HEK293 (cell line): ENCODE data around the gene GCSAM.

Source experiments
- GFI1B ChIP-seq: fragments of 450-650 bp; formaldehyde crosslinking; IDR thresholded peaks from 2 replicates; pipeline ENCODE4 v1.5.1; 2016; ENCODE audit warnings: missing biosample characterization, missing genetic modification characterization
- GLI4 ChIP-seq: fragments of 450-650 bp; formaldehyde crosslinking; IDR thresholded peaks from 2 replicates; pipeline ENCODE4 v1.5.1; 2016; ENCODE audit warnings: missing biosample characterization, missing genetic modification characterization
- INSM2 ChIP-seq: fragments of 450-650 bp; formaldehyde crosslinking; IDR thresholded peaks from 2 replicates; pipeline ENCODE4 v1.5.1; 2016; ENCODE audit warnings: missing biosample characterization, missing genetic modification characterization
- KLF10 ChIP-seq: fragments of 450-650 bp; IDR thresholded peaks from 2 replicates; pipeline ENCODE4 v1.5.1; 2018; ENCODE audit warnings: missing biosample characterization, mild to moderate bottlenecking, missing genetic modification characterization
- KLF9 ChIP-seq: fragments of 450-650 bp; formaldehyde crosslinking; IDR thresholded peaks from 2 replicates; pipeline ENCODE4 v1.5.1; 2016; ENCODE audit warnings: missing biosample characterization, missing genetic modification characterization, low read depth
- OVOL3 ChIP-seq: fragments of 450-650 bp; formaldehyde crosslinking; IDR thresholded peaks from 2 replicates; pipeline ENCODE4 v1.5.1; 2016; ENCODE audit warnings: missing biosample characterization, missing genetic modification characterization
- SALL2 ChIP-seq: fragments of 450-650 bp; formaldehyde crosslinking; IDR thresholded peaks from 2 replicates; pipeline ENCODE4 v1.5.0; 2017; ENCODE audit warnings: missing biosample characterization, mild to moderate bottlenecking, missing genetic modification characterization, borderline replicate concordance
- SETDB1 ChIP-seq: IDR thresholded peaks from one replicate; pipeline ENCODE4 v1.6.1; 2017; ENCODE audit warnings: mild to moderate bottlenecking, low read length, moderate library complexity, mixed read lengths; ENCODE audit not compliant: insufficient read length
- ZBTB17 ChIP-seq: fragments of 450-650 bp; formaldehyde crosslinking; IDR thresholded peaks from 2 replicates; pipeline ENCODE4 v1.5.1; 2016; ENCODE audit warnings: missing biosample characterization, missing genetic modification characterization
- ZBTB49 ChIP-seq: fragments of 450-650 bp; formaldehyde crosslinking; IDR thresholded peaks from 2 replicates; pipeline ENCODE4 v1.5.1; 2016; ENCODE audit warnings: missing biosample characterization, missing genetic modification characterization, low read depth
- ZNF112 ChIP-seq: fragments of 450-650 bp; formaldehyde crosslinking; IDR thresholded peaks from 2 replicates; pipeline ENCODE4 v1.5.0; 2017; ENCODE audit warnings: missing biosample characterization, missing genetic modification characterization
- ZNF169 ChIP-seq: fragments of 450-650 bp; formaldehyde crosslinking; IDR thresholded peaks from 2 replicates; pipeline ENCODE4 v1.5.1; 2016; ENCODE audit warnings: missing biosample characterization, missing genetic modification characterization
- ZNF184 ChIP-seq: fragments of 450-650 bp; IDR thresholded peaks from 2 replicates; pipeline ENCODE4 v1.5.1; 2018; ENCODE audit warnings: missing biosample characterization, mild to moderate bottlenecking, missing genetic modification characterization
- ZNF19 ChIP-seq: fragments of 450-650 bp; formaldehyde crosslinking; IDR thresholded peaks from 2 replicates; pipeline ENCODE4; 2016; ENCODE audit warnings: missing biosample characterization, missing genetic modification characterization, low read depth
- ZNF211 ChIP-seq: fragments of 450-650 bp; formaldehyde crosslinking; IDR thresholded peaks from 2 replicates; pipeline ENCODE4 v1.5.1; 2016; ENCODE audit warnings: low read depth, missing biosample characterization, missing genetic modification characterization
- ZNF23 ChIP-seq: fragments of 450-650 bp; formaldehyde crosslinking; IDR thresholded peaks from 2 replicates; pipeline ENCODE4 v1.5.1; 2016; ENCODE audit warnings: missing biosample characterization, missing genetic modification characterization, borderline replicate concordance
- ZNF26 ChIP-seq: fragments of 450-650 bp; formaldehyde crosslinking; IDR thresholded peaks from 2 replicates; pipeline ENCODE4 v1.5.1; 2016; ENCODE audit warnings: missing biosample characterization, missing genetic modification characterization
- ZNF354C ChIP-seq: fragments of 450-650 bp; formaldehyde crosslinking; IDR thresholded peaks from 2 replicates; pipeline ENCODE4 v1.5.1; 2016; ENCODE audit warnings: missing biosample characterization, missing genetic modification characterization, low read depth, borderline replicate concordance
- ZNF366 ChIP-seq: fragments of 450-650 bp; formaldehyde crosslinking; conservative IDR thresholded peaks from 2 replicates; pipeline ENCODE4 v1.5.1; 2016; ENCODE audit warnings: missing biosample characterization, missing genetic modification characterization
- ZNF48 ChIP-seq: fragments of 450-650 bp; formaldehyde crosslinking; IDR thresholded peaks from 2 replicates; pipeline ENCODE4 v1.5.1; 2016; ENCODE audit warnings: missing biosample characterization, missing genetic modification characterization
- ZNF530 ChIP-seq: fragments of 450-650 bp; formaldehyde crosslinking; IDR thresholded peaks from 2 replicates; pipeline ENCODE4 v1.5.1; 2016; ENCODE audit warnings: low read depth, missing biosample characterization, missing genetic modification characterization
- ZNF544 ChIP-seq: fragments of 450-650 bp; formaldehyde crosslinking; IDR thresholded peaks from 2 replicates; pipeline ENCODE4 v1.5.0; 2017; ENCODE audit warnings: missing biosample characterization, missing genetic modification characterization
- ZNF654 ChIP-seq: fragments of 450-650 bp; formaldehyde crosslinking; IDR thresholded peaks from 2 replicates; pipeline ENCODE4 v1.5.1; 2016; ENCODE audit warnings: low read depth, missing biosample characterization, missing genetic modification characterization
- ZNF747 ChIP-seq: fragments of 450-650 bp; formaldehyde crosslinking; IDR thresholded peaks from 2 replicates; pipeline ENCODE4 v1.5.1; 2016; ENCODE audit warnings: missing biosample characterization, missing genetic modification characterization
- ZNF76 ChIP-seq: fragments of 450-650 bp; formaldehyde crosslinking; IDR thresholded peaks from 2 replicates; pipeline ENCODE4; 2016; ENCODE audit warnings: low read depth, missing biosample characterization, missing genetic modification characterization, borderline replicate concordance
- ZXDB ChIP-seq: fragments of 450-650 bp; formaldehyde crosslinking; IDR thresholded peaks from 2 replicates; pipeline ENCODE4 v1.5.1; 2016; ENCODE audit warnings: missing biosample characterization, missing genetic modification characterization
- TF ChIP-seq, protein P1 (sequence below): fragments of 450-650 bp; formaldehyde crosslinking; IDR thresholded peaks from 2 replicates; pipeline ENCODE4 v1.5.1; 2016; ENCODE audit warnings: missing biosample characterization, missing genetic modification characterization, borderline replicate concordance
- TF ChIP-seq, protein P2 (sequence below): fragments of 450-650 bp; formaldehyde crosslinking; IDR thresholded peaks from 2 replicates; pipeline ENCODE4 v1.5.1; 2016; ENCODE audit warnings: missing biosample characterization, missing genetic modification characterization

The GCSAM gene

GRCh38 chr3:112086076-112086854, 46.8 kb downstream of the GCSAM start, which contains the start of gene C3orf52 (continued):
- TF ChIP-seq ZNF654 (tag by site-specific recombination): no peak
- no peak for TF ChIP-seq ZNF211 (tag by site-specific recombination)
- peak; percentile 79 for TF ChIP-seq KLF9
- TF ChIP-seq ZNF184 (tag by site-specific recombination): no peak
- TF ChIP-seq ZNF544 (tag by site-specific recombination): no peak
- no peak for TF ChIP-seq ZNF23 (tag by site-specific recombination)
- TF ChIP-seq INSM2: 0 out of 2 replicates have a peak, but pooled peaks have one; percentile 6
- TF ChIP-seq ZXDB (tag by site-specific recombination): peak; percentile 74
- no peak for TF ChIP-seq ZBTB49 (tag by site-specific recombination)
- no peak for TF ChIP-seq ZNF366
- TF ChIP-seq OVOL3 (tag by site-specific recombination): no peak
- TF ChIP-seq ZNF76: no peak
- TF ChIP-seq GFI1B (tag by site-specific recombination): no peak
- TF ChIP-seq SETDB1: no peak
- TF ChIP-seq ZNF19 (tag by site-specific recombination): no peak
- no peak for TF ChIP-seq ZNF48 (tag by site-specific recombination)
- peak; percentile 48; the same call in 1 of the 2 replicates for TF ChIP-seq KLF10 (tag by site-specific recombination)
- TF ChIP-seq, protein P1, sequence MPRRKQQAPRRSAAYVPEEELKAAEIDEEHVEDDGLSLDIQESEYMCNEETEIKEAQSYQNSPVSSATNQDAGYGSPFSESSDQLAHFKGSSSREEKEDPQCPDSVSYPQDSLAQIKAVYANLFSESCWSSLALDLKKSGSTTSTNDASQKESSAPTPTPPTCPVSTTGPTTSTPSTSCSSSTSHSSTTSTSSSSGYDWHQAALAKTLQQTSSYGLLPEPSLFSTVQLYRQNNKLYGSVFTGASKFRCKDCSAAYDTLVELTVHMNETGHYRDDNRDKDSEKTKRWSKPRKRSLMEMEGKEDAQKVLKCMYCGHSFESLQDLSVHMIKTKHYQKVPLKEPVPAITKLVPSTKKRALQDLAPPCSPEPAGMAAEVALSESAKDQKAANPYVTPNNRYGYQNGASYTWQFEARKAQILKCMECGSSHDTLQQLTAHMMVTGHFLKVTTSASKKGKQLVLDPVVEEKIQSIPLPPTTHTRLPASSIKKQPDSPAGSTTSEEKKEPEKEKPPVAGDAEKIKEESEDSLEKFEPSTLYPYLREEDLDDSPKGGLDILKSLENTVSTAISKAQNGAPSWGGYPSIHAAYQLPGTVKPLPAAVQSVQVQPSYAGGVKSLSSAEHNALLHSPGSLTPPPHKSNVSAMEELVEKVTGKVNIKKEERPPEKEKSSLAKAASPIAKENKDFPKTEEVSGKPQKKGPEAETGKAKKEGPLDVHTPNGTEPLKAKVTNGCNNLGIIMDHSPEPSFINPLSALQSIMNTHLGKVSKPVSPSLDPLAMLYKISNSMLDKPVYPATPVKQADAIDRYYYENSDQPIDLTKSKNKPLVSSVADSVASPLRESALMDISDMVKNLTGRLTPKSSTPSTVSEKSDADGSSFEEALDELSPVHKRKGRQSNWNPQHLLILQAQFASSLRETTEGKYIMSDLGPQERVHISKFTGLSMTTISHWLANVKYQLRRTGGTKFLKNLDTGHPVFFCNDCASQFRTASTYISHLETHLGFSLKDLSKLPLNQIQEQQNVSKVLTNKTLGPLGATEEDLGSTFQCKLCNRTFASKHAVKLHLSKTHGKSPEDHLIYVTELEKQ (tag by site-specific recombination): 0 out of 2 replicates have a peak, but pooled peaks have one; percentile 30
- no peak for TF ChIP-seq ZNF169 (tag by site-specific recombination)
- no peak for TF ChIP-seq SALL2 (tag by site-specific recombination)
- peak; percentile 97 for TF ChIP-seq ZBTB17 (tag by site-specific recombination)
- TF ChIP-seq ZNF747 (tag by site-specific recombination): no peak
- no peak for TF ChIP-seq ZNF26 (tag by site-specific recombination)
- TF ChIP-seq ZNF530 (tag by site-specific recombination): no peak
- no peak for TF ChIP-seq ZNF354C (tag by site-specific recombination)
- TF ChIP-seq, protein P2, sequence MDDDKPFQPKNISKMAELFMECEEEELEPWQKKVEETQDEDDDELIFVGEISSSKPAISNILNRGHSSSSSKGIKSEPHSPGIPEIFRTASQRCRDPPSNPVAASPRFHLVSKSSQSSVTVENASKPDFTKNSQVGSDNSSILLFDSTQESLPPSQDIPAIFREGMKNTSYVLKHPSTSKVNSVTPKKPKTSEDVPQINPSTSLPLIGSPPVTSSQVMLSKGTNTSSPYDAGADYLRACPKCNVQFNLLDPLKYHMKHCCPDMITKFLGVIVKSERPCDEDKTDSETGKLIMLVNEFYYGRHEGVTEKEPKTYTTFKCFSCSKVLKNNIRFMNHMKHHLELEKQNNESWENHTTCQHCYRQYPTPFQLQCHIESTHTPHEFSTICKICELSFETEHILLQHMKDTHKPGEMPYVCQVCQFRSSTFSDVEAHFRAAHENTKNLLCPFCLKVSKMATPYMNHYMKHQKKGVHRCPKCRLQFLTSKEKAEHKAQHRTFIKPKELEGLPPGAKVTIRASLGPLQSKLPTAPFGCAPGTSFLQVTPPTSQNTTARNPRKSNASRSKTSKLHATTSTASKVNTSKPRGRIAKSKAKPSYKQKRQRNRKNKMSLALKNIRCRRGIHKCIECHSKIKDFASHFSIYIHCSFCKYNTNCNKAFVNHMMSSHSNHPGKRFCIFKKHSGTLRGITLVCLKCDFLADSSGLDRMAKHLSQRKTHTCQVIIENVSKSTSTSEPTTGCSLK (tag by site-specific recombination): no peak
- no peak for TF ChIP-seq ZNF112
- no peak for TF ChIP-seq GLI4
